ENCODE measurements around the gene TTC39A.

The TTC39A gene

DNA sequence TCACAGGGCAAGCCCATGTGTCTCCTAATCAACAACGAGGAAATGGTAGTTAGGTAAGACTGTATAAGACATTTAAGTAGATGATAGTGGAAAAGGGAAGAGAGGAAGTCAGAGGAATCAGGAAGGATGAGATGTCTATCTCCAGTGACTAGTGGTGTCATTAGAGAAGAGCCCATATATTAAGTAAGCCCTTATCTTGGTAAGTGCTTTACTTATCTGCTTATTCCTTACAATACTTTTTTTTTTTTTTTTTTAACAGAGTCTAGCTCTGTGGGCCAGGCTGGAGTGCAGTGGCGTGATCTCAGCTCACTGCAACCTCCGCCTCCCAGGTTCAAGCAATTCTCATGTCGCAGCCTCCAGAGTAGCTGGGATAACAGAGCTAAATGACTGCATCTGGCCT, 64.7 kb downstream of the TTC39A start:
- no peaks in the 10 kb centered on the region for H3K27me3 ChIP-seq
- no peak overlapping the region for H3K4me3 ChIP-seq (ENCODE audit: low read depth in 1 of 2, low read length in 1 of 2)
- peak overlapping the region; percentile 31 for H3K27ac ChIP-seq
- peaks cover 14% of the 10 kb centered on the region for H3K36me3 ChIP-seq
- H3K9me3 ChIP-seq, result no peaks in the 10 kb centered on the region
- peaks cover 24 to 29% of the 10 kb centered on the region in 2 experiments for H3K4me1 ChIP-seq (ENCODE audit: control insufficient read depth in 1 of 2, insufficient read depth in 1 of 2, low read depth in 1 of 2, low read length in 1 of 2)
- TF ChIP-seq, protein P1, sequence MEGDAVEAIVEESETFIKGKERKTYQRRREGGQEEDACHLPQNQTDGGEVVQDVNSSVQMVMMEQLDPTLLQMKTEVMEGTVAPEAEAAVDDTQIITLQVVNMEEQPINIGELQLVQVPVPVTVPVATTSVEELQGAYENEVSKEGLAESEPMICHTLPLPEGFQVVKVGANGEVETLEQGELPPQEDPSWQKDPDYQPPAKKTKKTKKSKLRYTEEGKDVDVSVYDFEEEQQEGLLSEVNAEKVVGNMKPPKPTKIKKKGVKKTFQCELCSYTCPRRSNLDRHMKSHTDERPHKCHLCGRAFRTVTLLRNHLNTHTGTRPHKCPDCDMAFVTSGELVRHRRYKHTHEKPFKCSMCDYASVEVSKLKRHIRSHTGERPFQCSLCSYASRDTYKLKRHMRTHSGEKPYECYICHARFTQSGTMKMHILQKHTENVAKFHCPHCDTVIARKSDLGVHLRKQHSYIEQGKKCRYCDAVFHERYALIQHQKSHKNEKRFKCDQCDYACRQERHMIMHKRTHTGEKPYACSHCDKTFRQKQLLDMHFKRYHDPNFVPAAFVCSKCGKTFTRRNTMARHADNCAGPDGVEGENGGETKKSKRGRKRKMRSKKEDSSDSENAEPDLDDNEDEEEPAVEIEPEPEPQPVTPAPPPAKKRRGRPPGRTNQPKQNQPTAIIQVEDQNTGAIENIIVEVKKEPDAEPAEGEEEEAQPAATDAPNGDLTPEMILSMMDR (IDR thresholded peaks at IDR 0.05), result no peak

DNA sequence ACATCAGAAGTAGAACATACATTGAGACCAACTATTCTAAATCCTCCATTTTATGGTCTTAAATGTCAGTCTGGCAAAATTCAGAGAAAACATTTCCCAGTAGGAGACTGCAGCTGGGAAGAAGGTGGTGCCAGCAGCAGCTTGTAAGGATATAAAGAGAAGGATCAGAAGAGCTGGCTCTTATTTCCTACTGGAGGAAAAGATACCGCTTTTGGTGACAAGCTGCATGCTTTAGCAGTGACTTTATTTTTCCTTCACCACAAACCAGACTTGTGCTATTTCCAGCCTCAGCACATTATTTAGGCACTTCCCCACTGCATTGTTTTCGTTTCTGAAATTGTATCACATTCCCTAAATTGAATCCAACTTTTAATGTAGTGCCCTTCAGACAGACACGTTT, 65.9 kb downstream of the TTC39A start:
- TF ChIP-seq, protein P1 (IDR thresholded peaks at IDR 0.05), result no peak
- Histone ChIP-seq H3K9me3 (no peaks in the 10 kb centered on the region), H3K27ac (no peak overlapping the region), H3K36me3 (peaks cover 4% of the 10 kb centered on the region), H3K4me1 (ENCODE audit: control insufficient read depth in 1 of 2, insufficient read depth in 1 of 2, low read depth in 1 of 2, low read length in 1 of 2) (peaks cover 24 to 29% of the 10 kb centered on the region in 2 experiments), H3K27me3 (no peaks in the 10 kb centered on the region), H3K4me3 (ENCODE audit: low read depth in 1 of 2, low read length in 1 of 2) (no peak overlapping the region)

DNA sequence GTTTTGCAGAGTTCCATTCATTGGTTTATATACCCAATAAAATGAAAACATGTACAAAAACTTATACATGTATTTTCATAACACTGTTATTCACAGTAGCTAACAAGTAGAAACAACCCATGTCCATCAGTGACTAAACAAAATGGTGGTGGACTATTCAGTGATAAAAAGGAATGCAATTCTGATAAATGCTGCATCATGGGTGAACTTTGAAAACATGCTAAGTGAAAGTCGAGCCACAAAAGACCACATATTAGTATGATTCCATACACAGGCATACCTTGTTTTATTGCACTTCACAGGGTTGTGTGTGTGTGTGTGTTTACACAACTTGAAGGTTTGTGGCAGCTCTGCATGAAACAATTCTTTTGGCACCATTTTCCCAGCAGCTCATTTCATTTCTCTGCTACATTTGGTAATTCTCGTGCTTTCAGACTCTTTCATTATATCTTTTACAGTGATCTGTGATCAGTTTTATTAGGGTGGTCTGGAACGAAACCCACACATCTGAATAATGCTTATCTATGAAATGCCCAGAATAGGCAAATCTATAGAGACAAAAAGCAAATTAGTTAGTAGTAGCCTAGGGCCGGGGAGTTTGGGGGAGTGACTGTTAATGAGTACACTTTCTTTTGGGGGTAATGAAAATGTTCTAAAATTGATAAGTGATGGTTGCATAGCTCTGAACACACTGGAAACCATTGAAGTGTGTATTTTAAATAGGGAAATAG, 67.0 kb downstream of the TTC39A start:
- Histone ChIP-seq H3K36me3 (no peaks in the 10 kb centered on the region), H3K27me3 (no peaks in the 10 kb centered on the region), H3K4me3 (ENCODE audit: low read depth in 1 of 2, low read length in 1 of 2) (no peak overlapping the region), H3K9me3 (no peaks in the 10 kb centered on the region), H3K27ac (no peak overlapping the region), H3K4me1 (ENCODE audit: control insufficient read depth in 1 of 2, insufficient read depth in 1 of 2, low read depth in 1 of 2, low read length in 1 of 2) (peaks cover 20 to 22% of the 10 kb centered on the region in 2 experiments)
- TF ChIP-seq, protein P1 (IDR thresholded peaks at IDR 0.05), result no peak

DNA sequence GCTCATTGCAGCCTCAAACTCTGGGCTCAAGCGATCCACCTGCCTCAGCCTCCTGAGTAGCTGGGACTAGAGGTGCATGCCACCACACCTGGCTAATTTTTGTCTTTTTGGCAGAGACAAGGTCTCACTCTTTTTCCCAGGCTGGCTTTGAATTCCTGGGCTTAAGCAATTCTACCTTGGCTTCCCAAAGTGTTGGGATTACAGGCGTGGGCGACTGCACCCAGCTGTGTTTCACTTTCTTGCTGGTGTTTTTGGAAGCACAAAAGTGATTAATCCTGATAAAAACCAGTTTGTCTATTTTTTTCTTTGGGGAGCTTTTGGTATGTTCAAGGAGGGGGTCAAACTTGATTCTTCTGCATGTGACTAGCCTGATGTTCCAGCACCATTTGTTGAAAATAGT, 75.0 kb downstream of the TTC39A start:
- Histone ChIP-seq H3K36me3 (peaks cover 12% of the 10 kb centered on the region), H3K4me1 (ENCODE audit: control insufficient read depth in 1 of 2, insufficient read depth in 1 of 2, low read depth in 1 of 2, low read length in 1 of 2) (peaks cover 7% of the 10 kb centered on the region in 2 experiments), H3K27me3 (no peaks in the 10 kb centered on the region), H3K4me3 (ENCODE audit: low read depth in 1 of 2, low read length in 1 of 2) (no peak overlapping the region), H3K9me3 (no peaks in the 10 kb centered on the region), H3K27ac (no peak overlapping the region)
- TF ChIP-seq, protein P1 (IDR thresholded peaks at IDR 0.05), result no peak

DNA sequence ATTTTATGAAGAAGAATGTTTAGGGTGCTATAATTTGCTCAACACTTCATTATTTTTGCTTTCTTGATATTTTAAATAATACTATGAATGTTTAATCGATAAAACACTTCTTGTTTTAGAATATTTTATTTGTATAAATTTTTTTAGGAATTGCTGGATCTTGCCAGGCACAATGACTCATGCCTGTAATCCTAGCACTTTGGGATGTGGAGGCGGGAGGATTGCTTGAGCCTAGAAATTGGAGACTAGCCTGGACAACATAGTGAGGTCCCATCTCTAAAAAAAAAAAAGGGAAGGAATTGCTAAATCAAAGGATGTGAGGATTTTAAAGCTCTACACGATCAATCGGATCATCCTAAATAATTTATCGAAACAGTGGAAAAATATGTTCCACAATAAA, 76.7 kb downstream of the TTC39A start:
- Histone ChIP-seq H3K4me3 (ENCODE audit: low read depth in 1 of 2, low read length in 1 of 2) (no peak overlapping the region), H3K36me3 (peaks cover 12% of the 10 kb centered on the region), H3K27ac (no peak overlapping the region), H3K4me1 (ENCODE audit: control insufficient read depth in 1 of 2, insufficient read depth in 1 of 2, low read depth in 1 of 2, low read length in 1 of 2) (peaks cover 16 to 18% of the 10 kb centered on the region in 2 experiments), H3K9me3 (no peaks in the 10 kb centered on the region), H3K27me3 (no peaks in the 10 kb centered on the region)
- TF ChIP-seq, protein P1 (IDR thresholded peaks at IDR 0.05), result no peak
